Bronchial epithelial cell (primary cell): Measurements from ENCODE around the gene PCDHGA7. TPM values are rescaled to one million over a fixed set of nuclear protein-coding genes. Genes with fewer than 3 reads are reported as not detected.
"Not testable (repeated sequence)": the region's sequence is repeated elsewhere in the genome, so short reads cannot be mapped to it uniquely, and the experiment has no call there.

Experiments used
- DNase-seq: peaks from one replicate; pipeline ENCODE4 v3.0.0-alpha.2; 2010; ENCODE audit warnings: low read depth
- FAIRE-seq: peaks from 2 replicates; lab custom pipeline; 2011; peaks lifted over from hg19 to GRCh38; lab: Jason Lieb, UNC
- H3K27me3 ChIP-seq: 2 replicates; pipeline ENCODE4 v1.5.1; 2011; ENCODE audit warnings: low read length; ENCODE audit not compliant: control insufficient read depth, insufficient read depth
- H3K36me3 ChIP-seq: 2 replicates; pipeline ENCODE4 v1.5.1; 2011; ENCODE audit warnings: low read length; ENCODE audit not compliant: control insufficient read depth, insufficient read depth
- H3K4me3 ChIP-seq: 2 replicates; pipeline ENCODE4 v1.5.1; 2011; ENCODE audit warnings: mild to moderate bottlenecking, low read depth, low read length, control low read depth
- total RNA-seq: library from RNA; depleted of rRNA; stranded (reverse); fragments of >200 nt; gene quantifications from 2 replicates; pipeline ENCODE4 v1.2.1, GENCODE V29; 2014
- TF ChIP-seq, protein P1 (sequence below): IDR thresholded peaks from 2 replicates; pipeline ENCODE4 v1.5.1; 2011; ENCODE audit warnings: mild to moderate bottlenecking, moderate library complexity, low read length, control low read depth, inconsistent platforms; ENCODE audit not compliant: insufficient read depth, severe bottlenecking

Gene PCDHGA7
- total RNA-seq, 1 donor from 2014 or later, result under 0.01 TPM

DNA sequence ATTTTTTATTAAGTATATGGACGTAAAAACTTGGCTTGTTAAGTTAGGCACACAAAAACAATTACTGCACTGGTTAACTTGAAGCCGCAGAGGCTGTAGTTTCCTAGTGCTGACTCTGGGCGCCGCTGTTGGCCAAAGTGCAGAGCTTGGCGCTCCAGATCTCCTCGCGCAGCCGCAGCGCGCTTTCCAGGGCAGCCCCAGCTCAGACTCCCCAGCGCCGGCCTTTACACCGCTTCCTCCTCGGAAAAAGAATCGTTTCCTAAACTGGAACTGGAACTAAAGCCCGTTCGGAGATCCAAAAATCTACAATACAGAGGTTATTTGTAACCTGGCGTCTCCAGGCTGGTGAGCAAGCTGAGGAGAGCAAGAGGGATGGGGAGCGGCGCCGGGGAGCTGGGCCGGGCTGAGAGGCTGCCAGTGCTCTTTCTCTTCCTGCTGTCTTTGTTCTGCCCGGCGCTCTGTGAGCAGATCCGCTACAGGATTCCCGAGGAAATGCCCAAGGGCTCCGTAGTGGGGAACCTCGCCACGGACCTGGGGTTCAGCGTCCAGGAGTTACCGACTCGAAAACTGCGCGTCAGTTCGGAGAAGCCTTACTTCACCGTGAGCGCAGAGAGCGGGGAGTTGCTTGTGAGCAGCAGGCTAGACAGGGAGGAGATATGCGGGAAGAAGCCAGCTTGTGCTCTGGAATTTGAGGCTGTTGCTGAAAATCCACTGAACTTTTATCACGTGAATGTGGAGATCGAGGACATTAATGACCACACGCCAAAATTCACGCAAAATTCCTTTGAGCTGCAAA, 15.4 kb downstream of the PCDHGA7 start, which contains the start of gene PCDHGB5:
PCDHGB5 (plus strand) TSS at position 192 of the 796 bp plus-strand sequence; CDS start at position 373, 181 bp downstream.
- TF ChIP-seq, protein P1, sequence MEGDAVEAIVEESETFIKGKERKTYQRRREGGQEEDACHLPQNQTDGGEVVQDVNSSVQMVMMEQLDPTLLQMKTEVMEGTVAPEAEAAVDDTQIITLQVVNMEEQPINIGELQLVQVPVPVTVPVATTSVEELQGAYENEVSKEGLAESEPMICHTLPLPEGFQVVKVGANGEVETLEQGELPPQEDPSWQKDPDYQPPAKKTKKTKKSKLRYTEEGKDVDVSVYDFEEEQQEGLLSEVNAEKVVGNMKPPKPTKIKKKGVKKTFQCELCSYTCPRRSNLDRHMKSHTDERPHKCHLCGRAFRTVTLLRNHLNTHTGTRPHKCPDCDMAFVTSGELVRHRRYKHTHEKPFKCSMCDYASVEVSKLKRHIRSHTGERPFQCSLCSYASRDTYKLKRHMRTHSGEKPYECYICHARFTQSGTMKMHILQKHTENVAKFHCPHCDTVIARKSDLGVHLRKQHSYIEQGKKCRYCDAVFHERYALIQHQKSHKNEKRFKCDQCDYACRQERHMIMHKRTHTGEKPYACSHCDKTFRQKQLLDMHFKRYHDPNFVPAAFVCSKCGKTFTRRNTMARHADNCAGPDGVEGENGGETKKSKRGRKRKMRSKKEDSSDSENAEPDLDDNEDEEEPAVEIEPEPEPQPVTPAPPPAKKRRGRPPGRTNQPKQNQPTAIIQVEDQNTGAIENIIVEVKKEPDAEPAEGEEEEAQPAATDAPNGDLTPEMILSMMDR, result peak; percentile 60
- not testable (repeated sequence) for H3K36me3 ChIP-seq, H3K27me3 ChIP-seq
- peak; percentile 96 for FAIRE-seq
- H3K4me3 ChIP-seq, result peak within 1 kb of the TSS; percentile 37
- DNase-seq, result peak; percentile 41

DNA sequence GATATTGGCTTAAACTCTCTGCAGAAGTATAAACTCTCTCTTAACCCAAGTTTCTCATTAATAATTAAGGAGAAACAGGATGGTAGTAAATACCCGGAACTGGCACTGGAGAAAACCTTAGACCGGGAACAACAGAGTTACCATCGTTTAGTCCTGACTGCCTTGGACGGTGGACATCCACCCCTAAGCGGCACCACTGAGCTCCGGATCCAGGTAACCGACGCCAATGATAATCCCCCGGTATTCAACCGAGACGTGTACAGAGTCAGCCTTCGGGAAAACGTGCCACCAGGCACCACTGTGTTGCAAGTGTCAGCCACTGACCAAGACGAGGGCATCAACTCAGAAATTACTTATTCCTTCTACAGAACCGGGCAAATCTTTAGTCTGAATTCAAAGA, 16.1 kb downstream of the PCDHGA7 start:
- Histone ChIP-seq H3K4me3 (no peak overlapping the region), H3K27me3 (peaks cover 2% of the 10 kb centered on the region), H3K36me3 (no peaks in the 10 kb centered on the region)
- TF ChIP-seq, protein P1, result no peak
- FAIRE-seq (no peak), DNase-seq (no peak)

DNA sequence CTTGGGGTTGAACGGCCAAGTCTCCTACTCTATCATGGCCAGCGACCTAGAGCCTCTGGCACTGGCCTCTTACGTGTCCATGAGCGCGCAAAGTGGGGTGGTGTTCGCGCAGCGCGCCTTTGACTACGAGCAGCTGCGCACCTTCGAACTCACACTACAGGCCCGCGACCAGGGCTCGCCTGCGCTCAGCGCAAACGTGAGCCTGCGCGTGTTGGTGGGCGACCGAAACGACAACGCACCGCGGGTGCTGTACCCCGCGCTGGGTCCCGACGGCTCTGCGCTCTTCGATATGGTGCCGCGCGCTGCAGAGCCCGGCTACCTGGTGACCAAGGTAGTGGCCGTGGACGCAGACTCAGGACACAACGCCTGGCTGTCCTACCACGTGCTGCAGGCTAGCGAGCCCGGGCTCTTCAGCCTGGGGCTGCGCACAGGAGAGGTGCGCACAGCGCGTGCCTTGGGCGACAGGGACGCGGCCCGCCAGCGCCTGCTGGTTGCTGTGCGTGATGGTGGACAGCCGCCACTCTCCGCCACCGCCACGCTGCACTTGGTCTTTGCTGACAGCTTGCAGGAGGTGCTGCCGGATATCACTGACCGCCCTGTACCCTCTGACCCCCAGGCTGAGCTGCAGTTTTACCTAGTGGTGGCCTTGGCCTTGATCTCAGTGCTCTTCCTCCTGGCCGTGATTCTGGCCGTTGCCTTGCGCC, 17.2 kb downstream of the PCDHGA7 start:
- H3K4me3 ChIP-seq, result no peak overlapping the region
- FAIRE-seq (no peak), DNase-seq (no peak)
- TF ChIP-seq, protein P1, result no peak
- H3K27me3 ChIP-seq, result peaks cover 1% of the 10 kb centered on the region
- H3K36me3 ChIP-seq, result no peaks in the 10 kb centered on the region

DNA sequence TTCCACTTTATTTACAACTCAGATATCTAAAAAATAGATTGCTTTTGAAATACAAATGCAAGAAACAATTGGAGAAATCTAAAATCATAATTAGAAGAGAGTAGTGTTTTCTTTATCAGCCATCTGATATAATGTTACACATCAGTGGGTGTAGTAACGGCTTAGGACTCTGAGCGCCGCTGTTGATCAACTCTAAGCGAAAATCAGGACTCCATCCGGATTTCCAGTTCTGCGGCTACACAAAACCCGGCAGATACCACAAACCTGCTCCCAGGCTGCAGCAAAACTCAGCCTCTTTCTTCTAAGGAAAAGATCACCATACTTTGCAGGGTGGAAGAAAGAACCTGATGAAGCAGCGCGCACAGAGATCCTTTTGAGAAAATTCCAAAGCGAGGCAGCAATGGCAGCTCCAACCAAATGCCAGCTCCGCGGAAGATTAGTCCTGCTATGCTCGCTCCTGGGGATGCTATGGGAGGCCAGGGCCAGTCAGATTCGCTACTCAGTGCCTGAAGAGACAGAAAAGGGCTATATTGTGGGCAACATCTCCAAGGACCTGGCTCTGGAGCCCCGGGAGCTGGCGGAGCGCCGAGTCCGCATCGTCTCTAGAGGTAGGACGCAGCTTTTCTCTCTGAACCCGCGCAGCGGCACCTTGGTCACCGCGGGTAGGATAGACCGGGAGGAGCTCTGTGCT, 20.2 kb downstream of the PCDHGA7 start, which contains the start of gene PCDHGA9:
PCDHGA9 (plus strand) TSS at position 226 of the 691 bp plus-strand sequence; CDS start at position 401, 175 bp downstream.
- Histone ChIP-seq H3K27me3 (no peaks in the 10 kb centered on the region), H3K36me3 (no peaks in the 10 kb centered on the region), H3K4me3 (peak within 1 kb of the TSS; percentile 11)
- peak; percentile 20 for DNase-seq
- TF ChIP-seq, protein P1, result peak; percentile 44
- no peak for FAIRE-seq

DNA sequence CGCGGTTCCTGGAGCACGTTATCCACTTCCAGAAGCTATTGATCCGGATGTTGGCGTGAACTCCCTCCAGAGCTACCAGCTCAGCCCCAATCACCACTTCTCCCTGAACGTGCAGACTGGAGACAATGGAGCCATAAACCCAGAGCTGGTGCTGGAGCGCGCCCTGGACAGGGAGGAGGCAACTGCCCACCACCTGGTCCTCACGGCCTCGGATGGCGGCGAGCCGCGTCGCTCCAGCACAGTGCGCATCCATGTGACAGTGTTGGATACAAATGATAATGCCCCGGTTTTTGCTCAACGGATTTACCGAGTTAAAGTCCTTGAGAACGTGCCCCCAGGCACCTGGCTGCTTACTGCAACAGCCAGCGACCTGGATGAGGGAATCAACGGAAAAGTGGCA, 20.8 kb downstream of the PCDHGA7 start:
- H3K4me3 ChIP-seq, result no peak overlapping the region
- no peaks in the 10 kb centered on the region for H3K36me3 ChIP-seq
- FAIRE-seq (no peak), DNase-seq (no peak)
- TF ChIP-seq, protein P1, result no peak
- H3K27me3 ChIP-seq, result no peaks in the 10 kb centered on the region
